GM13977 (cell line): ENCODE measurements around the gene ANAPC13.

Source experiments
- DNase-seq: peaks from one replicate; pipeline ENCODE4 v3.0.0; 2012; ENCODE audit warnings: low spot score
- CTCF ChIP-seq: IDR thresholded peaks from 2 replicates; pipeline ENCODE4 v1.5.1; 2012; ENCODE audit warnings: mild to moderate bottlenecking, control low read depth; ENCODE audit not compliant: insufficient read depth; ENCODE audit errors: extremely low read depth, missing control alignments
- in situ Hi-C: fragments of 300-500 bp; cut with MboI; formaldehyde crosslinking; loops from one replicate; pipeline ENCODE4 v1.12.0; 2022; ENCODE audit warnings: low sequenced_read_pairs, low pct_unique_long_range_greater_than_20kb, mixed read lengths, inconsistent platforms; ENCODE audit not compliant: unreplicated experiment

Gene ANAPC13

DNA sequence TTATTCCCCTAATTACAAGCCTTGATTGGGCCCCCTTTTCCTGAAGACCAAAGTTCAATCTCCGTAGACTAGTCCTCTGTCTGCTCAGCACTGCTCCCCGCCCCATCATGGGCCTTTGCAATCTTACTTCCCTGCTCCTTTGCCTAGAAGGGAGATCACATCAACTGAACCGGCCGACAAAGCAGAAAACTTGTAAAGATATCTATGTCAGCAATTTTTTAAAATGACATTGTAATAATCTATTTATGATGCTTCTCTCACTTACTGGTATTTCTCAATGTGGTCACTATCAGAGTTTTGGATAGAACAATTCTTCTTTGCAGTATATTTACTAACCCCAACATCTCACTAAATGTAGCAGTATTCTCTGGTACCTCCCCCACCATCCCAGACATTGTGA is 17.3 kb downstream of the ANAPC13 start:
- TF ChIP-seq CTCF, result no peak
- no peak for DNase-seq
- in situ Hi-C loops, result loop anchor here (25.0 kb wide), 1 partner anchor 531 kb away; no protein-coding TSS in a partner anchor

GRCh38 chr3:134466331-134466730 is 19.5 kb downstream of the ANAPC13 start:
- in situ Hi-C loops, result loop anchor here (25.0 kb wide), 1 partner anchor 529 kb away; no protein-coding TSS in a partner anchor

DNA sequence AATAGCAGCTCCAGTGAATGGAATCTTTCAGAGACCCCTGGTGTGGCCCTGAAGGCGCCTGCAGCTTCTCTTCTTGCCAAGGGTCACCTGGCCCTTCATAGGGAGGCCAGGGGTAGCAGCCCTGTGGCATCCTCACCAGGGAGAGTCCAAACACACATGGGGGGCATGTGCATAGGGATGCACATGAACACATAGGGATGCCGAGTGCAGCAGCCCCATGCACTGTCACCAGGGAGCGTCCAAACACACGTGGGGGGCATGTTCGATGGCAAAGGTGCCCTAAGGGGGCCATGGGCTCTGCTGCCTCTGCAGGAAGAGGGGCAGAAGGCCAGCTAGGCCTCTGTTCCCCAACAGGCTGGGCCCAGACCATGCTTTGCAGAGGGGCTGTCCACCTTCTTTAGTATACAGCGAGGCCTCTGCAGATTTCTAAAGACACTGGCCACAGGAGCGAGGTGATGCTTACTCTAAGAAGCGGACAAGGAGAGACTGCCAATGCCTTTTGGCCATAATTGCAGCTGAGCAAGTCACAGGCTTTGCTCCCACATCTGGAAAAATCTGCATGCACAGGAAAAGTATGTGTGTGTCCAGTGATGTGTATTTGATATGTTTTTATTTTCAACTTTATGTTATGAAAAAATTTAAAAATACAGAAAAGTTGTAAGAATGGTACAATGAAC is 21.0 kb downstream of the ANAPC13 start:
- in situ Hi-C loops, result loop anchor here (25.0 kb wide), 1 partner anchor 528 kb away; no protein-coding TSS in a partner anchor
- no peak for TF ChIP-seq CTCF
- no peak for DNase-seq

More at GRCh38 chr3:134466331-134466730, 19.5 kb downstream of the ANAPC13 start:
- no peak for DNase-seq
- no peak for TF ChIP-seq CTCF

- TF ChIP-seq CTCF, result no peak
- in situ Hi-C loops, result loop anchor here (25.0 kb wide), 1 partner anchor 527 kb away; no protein-coding TSS in a partner anchor
- DNase-seq, result no peak
Observed at GRCh38 chr3:134464064-134464688, 21.6 kb downstream of the ANAPC13 start.

DNA sequence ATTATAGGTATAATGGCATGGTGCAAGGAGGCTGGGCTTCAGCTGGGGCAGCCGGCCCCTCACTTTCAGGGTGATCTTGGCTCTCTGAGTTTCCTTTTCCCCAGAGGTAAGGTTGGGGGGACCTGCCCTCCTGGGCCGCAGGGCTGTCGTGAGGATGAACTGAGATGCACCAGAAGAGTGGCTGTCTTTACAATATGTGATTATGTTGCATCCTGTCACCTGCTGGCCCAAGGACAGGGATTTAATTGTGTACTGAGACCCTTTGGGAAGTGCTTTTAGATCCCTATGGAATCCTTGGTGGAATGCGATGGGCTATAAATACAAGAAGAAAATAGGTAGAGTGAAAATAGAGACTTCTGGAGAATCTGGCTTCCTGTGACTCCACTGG is 22.1 kb downstream of the ANAPC13 start:
- in situ Hi-C loops, result loop anchor here (25.0 kb wide), 1 partner anchor 526 kb away; no protein-coding TSS in a partner anchor
- TF ChIP-seq CTCF, result no peak
- DNase-seq, result no peak

- TF ChIP-seq CTCF, result no peak
- DNase-seq, result no peak
- in situ Hi-C loops, result loop anchor here (25.0 kb wide), 1 partner anchor 525 kb away; no protein-coding TSS in a partner anchor
Observed at GRCh38 chr3:134462331-134462941, 23.3 kb downstream of the ANAPC13 start.
